ENCODE results near the gene ACOXL. TPM values are rescaled to one million over a fixed set of nuclear protein-coding genes. Genes with fewer than 3 reads are reported as not detected.

ACOXL gene
- total and polyA plus RNA-seq, 2 of the 8 experiments (the other 6 are each of a cell fraction or from before 2014, with no cell fraction given) = 11.4 to 20.6 TPM

- no peak for TF ChIP-seq CEBPB (IDR thresholded peaks at IDR 0.05; ENCODE audit: low read depth, low read length)
- no peak for TF ChIP-seq KDM5A (IDR thresholded peaks at IDR 0.05; ENCODE audit: low read length)
- TF ChIP-seq POLR2AphosphoS5 (IDR thresholded peaks at IDR 0.05; ENCODE audit: low read depth, low read length) = no peak
- 0 out of 2 replicates have a peak, but pooled peaks have one; percentile 4 for TF ChIP-seq SP1 (IDR thresholded peaks at IDR 0.05; ENCODE audit: low read depth, low read length)
- TF ChIP-seq HDAC2 (IDR thresholded peaks at IDR 0.05; ENCODE audit: borderline replicate concordance in 1 of 2, low read depth in 2 of 2, low read length in 2 of 2) = no peak
- no peak for TF ChIP-seq EGR1 (IDR thresholded peaks at IDR 0.05; ENCODE audit: borderline replicate concordance, low read depth, low read length)
- no peak for TF ChIP-seq POLR2A (IDR thresholded peaks at IDR 0.05; ENCODE audit: control extremely low read depth in 1 of 2, low read depth in 2 of 2, low read length in 2 of 2)
- no peak for TF ChIP-seq RXRA (IDR thresholded peaks at IDR 0.05; ENCODE audit: insufficient read depth, low read depth, low read length)
- TF ChIP-seq FOSL1 (IDR thresholded peaks at IDR 0.05; ENCODE audit: insufficient read depth, low read depth, low read length) = no peak
- TF ChIP-seq SIN3A (conservative IDR thresholded peaks at IDR 0.05 in 1 of 2, IDR thresholded peaks at IDR 0.05 in 1 of 2; ENCODE audit: low read depth in 1 of 2, low read length in 2 of 2) = no peak
- TF ChIP-seq TCF12 (IDR thresholded peaks at IDR 0.05; ENCODE audit: low read depth, low read length) = no peak
- TF ChIP-seq SIX5 (IDR thresholded peaks at IDR 0.05; ENCODE audit: low read depth, low read length) = no peak
- TF ChIP-seq NANOG (IDR thresholded peaks at IDR 0.05; ENCODE audit: insufficient read depth, low read depth, low read length, poor library complexity, severe bottlenecking) = no peak
- TF ChIP-seq RFX5 (IDR thresholded peaks at IDR 0.05; ENCODE audit: borderline replicate concordance, low read depth, low read length) = no peak
- peak; percentile 21 for TF ChIP-seq ASH2L (IDR thresholded peaks at IDR 0.05; ENCODE audit: low read length)
- no peak for TF ChIP-seq CBX8 (IDR thresholded peaks at IDR 0.05; ENCODE audit: borderline replicate concordance, low read depth, low read length)
- TF ChIP-seq CREB1 (IDR thresholded peaks at IDR 0.05) = no peak
- no peak for TF ChIP-seq EZH2 (IDR thresholded peaks at IDR 0.05; ENCODE audit: low read depth, low read length, severe bottlenecking)
- 0 out of 2 replicates have a peak, but pooled peaks have one; percentile 29 for TF ChIP-seq PHF8 (conservative IDR thresholded peaks at IDR 0.05; ENCODE audit: low read depth, low read length)
- peak; percentile 12 for TF ChIP-seq SUZ12 (IDR thresholded peaks at IDR 0.05; ENCODE audit: low read length)
- TF ChIP-seq YY1 (IDR thresholded peaks at IDR 0.05; ENCODE audit: low read depth, low read length) = no peak
- no peak for TF ChIP-seq JUN (IDR thresholded peaks at IDR 0.05; ENCODE audit: low read depth, low read length)
- TF ChIP-seq GABPA (IDR thresholded peaks at IDR 0.05; ENCODE audit: borderline replicate concordance, insufficient read depth, low read length) = no peak
- TF ChIP-seq JUND (IDR thresholded peaks at IDR 0.05; ENCODE audit: low read length) = peak; percentile 52; the same call in 1 of the 2 replicates
- no peak for TF ChIP-seq HDAC6 (IDR thresholded peaks at IDR 0.05; ENCODE audit: low read depth, low read length)
Measured at GRCh38 chr2:111117598-111118480, 385.5 kb downstream of the ACOXL start (continued).
